ENCODE measurements around the gene ITGA11.

The ITGA11 gene

DNA sequence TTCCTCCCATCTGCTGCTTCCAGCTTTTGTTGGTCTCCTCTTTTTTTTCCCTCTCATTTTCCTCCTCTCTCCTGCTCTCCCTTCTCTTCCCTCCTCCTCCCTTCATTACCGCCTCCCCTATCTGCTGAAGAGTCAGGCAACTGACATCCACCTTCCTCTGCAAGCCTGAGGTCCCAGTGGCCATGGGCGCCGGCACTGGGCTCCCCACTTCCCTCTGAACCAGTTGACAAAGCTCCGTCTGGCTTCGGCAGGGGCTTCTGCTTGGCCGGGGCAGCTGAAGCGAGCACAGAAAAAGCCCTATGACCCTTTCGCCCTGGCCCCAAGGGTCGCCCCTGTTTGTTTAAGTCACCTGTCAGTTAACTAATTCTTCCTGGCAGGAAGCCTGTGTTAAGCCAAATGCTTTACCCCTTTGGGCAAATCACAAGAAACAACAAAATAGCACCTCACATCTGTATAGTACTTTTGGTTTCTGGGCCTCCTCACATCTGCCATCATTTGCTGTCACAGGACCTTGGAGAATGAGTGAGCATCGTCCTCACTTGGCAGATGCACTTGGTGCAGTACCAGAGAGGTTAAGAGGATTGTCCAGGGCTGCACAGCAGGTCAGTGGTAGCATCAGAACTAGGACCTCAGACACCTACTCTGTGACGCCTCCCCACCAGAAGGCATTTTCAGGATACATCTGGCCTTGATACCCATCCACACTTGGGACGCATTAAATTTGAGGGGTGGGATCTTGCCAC is 27.7 kb downstream of the ITGA11 start:
- TF ChIP-seq EZH2 (IDR thresholded peaks at IDR 0.05; ENCODE audit: borderline replicate concordance, low read length) (no peak), CTCF (IDR thresholded peaks at IDR 0.05; ENCODE audit: low read length) (no peak)
- H2AFZ ChIP-seq (ENCODE audit: low read length), result no peak overlapping the region
- H3K9me3 ChIP-seq (ENCODE audit: low read length), result no peaks in the 10 kb centered on the region
- no peaks in the 10 kb centered on the region for H3K27me3 ChIP-seq (ENCODE audit: insufficient read depth, low read length)
- H3K4me3 ChIP-seq (ENCODE audit: low read depth, low read length, poor library complexity, severe bottlenecking), result no peak overlapping the region
- no peaks in the 10 kb centered on the region for H3K79me2 ChIP-seq (ENCODE audit: insufficient read depth, low read length)
- H4K20me1 ChIP-seq (ENCODE audit: insufficient read depth, low read length), result no peaks in the 10 kb centered on the region
- no peaks in the 10 kb centered on the region for H3F3A ChIP-seq (ENCODE audit: insufficient read depth, low read length)
- no peaks in the 10 kb centered on the region for H3K9me2 ChIP-seq (ENCODE audit: low read depth, low read length)
- no peaks in the 10 kb centered on the region for H3K36me3 ChIP-seq (ENCODE audit: insufficient read depth, low read length)
- no peaks in the 10 kb centered on the region for H3K4me1 ChIP-seq (ENCODE audit: insufficient read depth, low read length, severe bottlenecking)
- H3K4me2 ChIP-seq (ENCODE audit: low read length), result no peak overlapping the region
- H3K9ac ChIP-seq (ENCODE audit: low read length), result no peak overlapping the region
- no peak overlapping the region for H3K27ac ChIP-seq (ENCODE audit: low read depth, low read length, poor library complexity, severe bottlenecking)

DNA sequence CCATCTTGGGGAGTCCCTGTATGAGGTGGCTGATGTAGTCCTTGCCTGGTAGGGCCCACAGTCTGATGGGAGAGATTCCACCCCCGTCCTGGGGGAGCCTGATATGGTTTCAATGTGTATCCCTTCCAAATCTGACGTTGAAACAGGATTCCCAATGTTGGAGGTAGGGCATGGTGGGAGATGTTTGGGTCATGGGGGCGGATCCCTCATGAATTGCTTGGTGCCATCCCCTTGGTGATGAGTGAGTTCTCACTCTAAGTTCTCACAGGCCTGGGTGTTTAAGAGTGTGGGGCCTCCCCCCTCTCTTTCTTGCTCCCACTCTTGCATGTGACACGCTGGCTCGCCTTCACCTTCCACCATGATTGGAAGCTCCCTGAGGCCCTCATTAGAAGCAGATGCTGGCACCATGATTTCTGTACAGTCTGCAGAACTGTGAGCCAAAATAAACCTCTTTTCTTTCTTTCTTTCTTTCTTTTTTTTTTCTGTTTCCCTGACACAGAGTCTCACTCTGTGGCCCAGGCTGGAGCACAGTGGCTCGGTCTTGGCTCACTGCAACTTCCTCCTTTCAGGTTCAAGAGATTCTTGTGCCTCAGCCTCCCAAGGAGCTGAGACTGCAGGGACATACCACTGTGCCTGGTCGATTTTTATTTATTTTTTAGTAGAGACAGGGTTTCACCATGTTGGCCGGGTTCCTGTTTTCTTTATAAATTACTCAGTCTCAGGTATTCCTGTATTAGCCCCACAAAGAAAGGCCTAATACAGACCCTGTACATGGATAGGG is 28.6 kb downstream of the ITGA11 start:
- no peaks in the 10 kb centered on the region for H3K79me2 ChIP-seq (ENCODE audit: insufficient read depth, low read length)
- no peak overlapping the region for H3K4me2 ChIP-seq (ENCODE audit: low read length)
- no peaks in the 10 kb centered on the region for H4K20me1 ChIP-seq (ENCODE audit: insufficient read depth, low read length)
- H3K4me3 ChIP-seq (ENCODE audit: low read depth, low read length, poor library complexity, severe bottlenecking), result no peak overlapping the region
- no peak overlapping the region for H3K27ac ChIP-seq (ENCODE audit: low read depth, low read length, poor library complexity, severe bottlenecking)
- H3K9me2 ChIP-seq (ENCODE audit: low read depth, low read length), result no peaks in the 10 kb centered on the region
- no peaks in the 10 kb centered on the region for H3K9me3 ChIP-seq (ENCODE audit: low read length)
- no peaks in the 10 kb centered on the region for H3K4me1 ChIP-seq (ENCODE audit: insufficient read depth, low read length, severe bottlenecking)
- H3F3A ChIP-seq (ENCODE audit: insufficient read depth, low read length), result no peaks in the 10 kb centered on the region
- H3K9ac ChIP-seq (ENCODE audit: low read length), result no peak overlapping the region
- H3K36me3 ChIP-seq (ENCODE audit: insufficient read depth, low read length), result no peaks in the 10 kb centered on the region
- no peak overlapping the region for H2AFZ ChIP-seq (ENCODE audit: low read length)
- H3K27me3 ChIP-seq (ENCODE audit: insufficient read depth, low read length), result no peaks in the 10 kb centered on the region
- TF ChIP-seq EZH2 (IDR thresholded peaks at IDR 0.05; ENCODE audit: borderline replicate concordance, low read length) (no peak), CTCF (IDR thresholded peaks at IDR 0.05; ENCODE audit: low read length) (no peak)

- no peak overlapping the region for H3K9ac ChIP-seq (ENCODE audit: low read length)
- H3K36me3 ChIP-seq (ENCODE audit: insufficient read depth, low read length), result no peaks in the 10 kb centered on the region
- no peak overlapping the region for H3K4me3 ChIP-seq (ENCODE audit: low read depth, low read length, poor library complexity, severe bottlenecking)
- H3K4me2 ChIP-seq (ENCODE audit: low read length), result no peak overlapping the region
- no peaks in the 10 kb centered on the region for H3K27me3 ChIP-seq (ENCODE audit: insufficient read depth, low read length)
- H3K9me3 ChIP-seq (ENCODE audit: low read length), result no peaks in the 10 kb centered on the region
- no peaks in the 10 kb centered on the region for H3K9me2 ChIP-seq (ENCODE audit: low read depth, low read length)
- H3K27ac ChIP-seq (ENCODE audit: low read depth, low read length, poor library complexity, severe bottlenecking), result no peak overlapping the region
- H2AFZ ChIP-seq (ENCODE audit: low read length), result no peak overlapping the region
- H3K79me2 ChIP-seq (ENCODE audit: insufficient read depth, low read length), result no peaks in the 10 kb centered on the region
- H4K20me1 ChIP-seq (ENCODE audit: insufficient read depth, low read length), result no peaks in the 10 kb centered on the region
- TF ChIP-seq EZH2 (IDR thresholded peaks at IDR 0.05; ENCODE audit: borderline replicate concordance, low read length) (no peak), CTCF (IDR thresholded peaks at IDR 0.05; ENCODE audit: low read length) (no peak)
- H3F3A ChIP-seq (ENCODE audit: insufficient read depth, low read length), result no peaks in the 10 kb centered on the region
- no peaks in the 10 kb centered on the region for H3K4me1 ChIP-seq (ENCODE audit: insufficient read depth, low read length, severe bottlenecking)
These were observed 29.4 kb downstream of the ITGA11 start for GRCh38 chr15:68402432-68403160.

All from OCI-LY1 (cell line).